GM04503 (cell line): ENCODE results near the gene DISP2.

Experiments used
- DNase-seq: peaks from one replicate; pipeline ENCODE4 v3.0.0-alpha.2; 2012; ENCODE audit warnings: low read depth

Gene DISP2

DNA sequence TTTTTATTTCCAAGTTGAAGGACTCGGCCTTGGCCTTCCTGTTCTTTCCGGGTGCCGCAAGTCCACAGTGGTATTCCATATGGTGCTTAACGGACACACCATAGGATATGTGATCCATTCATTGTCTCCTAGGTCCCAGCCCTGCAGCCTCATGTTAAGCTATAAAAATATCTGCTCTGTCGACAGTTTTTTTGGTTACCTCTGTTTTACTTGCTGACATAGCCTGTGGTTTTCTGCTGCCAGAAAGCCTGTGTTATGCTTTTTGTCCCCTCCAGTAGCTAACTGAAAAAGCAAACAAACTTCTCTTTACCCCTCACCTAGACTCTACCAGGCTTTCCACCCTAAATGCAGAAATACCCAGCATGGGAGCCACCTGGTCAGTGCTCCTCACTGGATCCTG, 29.3 kb upstream of the DISP2 start:
- DNase-seq = no peak

DNA sequence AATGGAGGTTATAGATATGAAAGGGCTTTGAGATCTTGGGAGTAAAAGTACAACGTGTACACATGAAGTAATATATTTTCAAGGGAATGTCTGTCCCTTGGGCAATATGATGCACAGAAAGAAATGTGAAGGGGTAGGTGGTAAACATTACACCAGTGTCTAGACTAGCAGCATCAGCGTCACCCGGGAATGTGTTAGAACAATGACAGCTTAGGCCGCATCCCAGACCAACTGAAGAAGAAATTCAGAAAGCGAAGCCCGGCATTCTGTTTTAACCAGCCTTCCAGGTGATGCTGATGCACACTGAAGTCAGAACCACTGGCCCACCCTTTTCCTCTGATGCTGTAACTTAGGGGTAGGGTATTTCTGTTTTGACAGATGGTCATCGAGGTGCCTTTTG, 28.2 kb upstream of the DISP2 start:
- no peak for DNase-seq

DNA sequence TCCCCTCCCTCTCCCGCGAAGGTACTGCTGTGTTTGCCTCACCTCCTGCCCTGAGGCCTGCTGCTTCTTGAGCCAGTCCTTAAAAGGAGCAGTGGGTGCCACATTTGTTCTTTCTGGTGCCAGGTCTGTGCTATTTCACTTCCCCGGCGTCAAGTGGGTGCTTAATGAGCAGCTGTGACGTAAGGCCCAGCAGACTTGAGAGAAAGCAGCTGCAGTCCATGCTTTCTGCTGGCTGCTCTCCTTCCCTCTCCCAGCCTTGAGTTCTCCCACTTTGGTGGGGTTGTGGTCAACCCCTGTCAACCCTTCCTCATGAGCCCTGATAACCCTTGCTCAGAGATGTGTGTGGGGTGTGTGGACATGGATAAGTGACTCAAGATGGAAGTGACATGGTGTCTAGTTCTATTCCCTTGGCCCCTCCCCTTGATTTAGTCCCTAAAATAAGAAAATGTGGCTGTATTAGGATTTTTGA, 27.6 kb upstream of the DISP2 start:
- no peak for DNase-seq

DNA sequence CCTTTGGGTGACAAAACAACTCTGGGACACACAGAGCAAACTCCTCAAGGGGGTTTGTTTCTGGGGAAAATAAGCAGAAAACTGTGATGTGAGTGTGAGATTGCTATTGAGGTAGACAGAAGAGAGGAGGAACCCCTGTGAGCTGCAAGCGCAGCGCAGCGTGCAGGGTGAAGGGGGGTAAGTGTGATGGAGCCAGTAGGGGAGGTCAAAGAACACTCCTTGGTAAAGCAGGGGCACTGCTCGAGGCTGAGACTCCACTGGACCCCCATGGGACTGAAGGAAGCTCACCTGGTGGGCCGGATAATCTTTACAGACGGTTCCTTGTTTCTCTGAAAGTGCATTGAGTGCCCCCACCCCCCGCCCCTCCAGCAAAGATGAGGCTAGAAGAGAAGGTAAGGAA, 27.0 kb upstream of the DISP2 start:
- DNase-seq = no peak

DNA sequence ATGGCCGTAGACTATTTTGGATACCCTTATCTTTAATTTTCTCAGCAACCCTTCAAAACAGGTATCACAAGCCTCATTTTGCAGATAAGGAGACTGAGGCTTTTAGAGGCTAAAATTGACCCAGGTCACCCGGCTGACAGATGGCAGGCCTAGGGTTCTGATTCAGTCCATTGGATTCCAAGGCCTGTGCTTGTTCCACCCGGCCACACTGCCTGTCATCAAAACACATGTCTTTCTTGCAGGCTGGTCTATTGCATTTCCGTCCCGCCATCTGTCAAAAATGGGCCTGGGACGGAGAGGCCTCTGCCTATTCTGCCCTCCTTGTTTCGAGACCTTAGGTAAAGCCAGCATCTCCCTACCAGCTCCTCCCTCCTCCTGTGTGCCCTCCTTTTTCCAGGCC, 26.4 kb upstream of the DISP2 start:
- DNase-seq = no peak

DNA sequence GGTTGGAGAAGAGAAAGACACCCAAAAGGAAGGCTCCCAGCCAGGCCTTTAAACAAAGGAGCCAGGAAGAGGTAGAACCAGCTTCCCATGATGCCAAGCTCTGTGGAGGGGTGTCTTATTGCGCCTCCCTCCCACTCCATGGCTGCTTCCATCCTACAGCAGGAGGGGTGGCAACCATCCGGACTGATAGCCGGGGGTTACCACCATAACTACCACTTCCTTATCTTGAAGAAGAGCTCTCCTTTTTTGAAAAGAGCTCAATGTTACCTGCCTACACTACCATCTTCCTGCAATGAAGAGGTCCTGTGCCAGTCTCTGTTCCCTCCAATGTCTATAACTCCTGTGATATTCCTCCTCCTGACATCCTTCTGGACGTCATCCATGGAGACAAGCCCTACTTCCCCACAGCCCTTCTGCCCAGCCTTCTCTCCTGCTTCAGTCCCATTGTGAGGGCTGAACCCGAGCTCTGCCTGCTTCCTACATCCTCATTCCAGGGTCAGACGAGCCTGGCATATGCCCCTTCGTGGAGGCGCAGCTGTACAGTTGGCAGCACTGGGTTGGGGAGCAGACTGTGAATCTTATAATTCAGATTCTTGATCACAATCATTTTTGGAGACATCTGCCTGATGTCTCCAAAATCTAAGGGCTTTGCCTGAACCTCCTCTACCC, 25.8 kb upstream of the DISP2 start:
- DNase-seq = no peak

DNA sequence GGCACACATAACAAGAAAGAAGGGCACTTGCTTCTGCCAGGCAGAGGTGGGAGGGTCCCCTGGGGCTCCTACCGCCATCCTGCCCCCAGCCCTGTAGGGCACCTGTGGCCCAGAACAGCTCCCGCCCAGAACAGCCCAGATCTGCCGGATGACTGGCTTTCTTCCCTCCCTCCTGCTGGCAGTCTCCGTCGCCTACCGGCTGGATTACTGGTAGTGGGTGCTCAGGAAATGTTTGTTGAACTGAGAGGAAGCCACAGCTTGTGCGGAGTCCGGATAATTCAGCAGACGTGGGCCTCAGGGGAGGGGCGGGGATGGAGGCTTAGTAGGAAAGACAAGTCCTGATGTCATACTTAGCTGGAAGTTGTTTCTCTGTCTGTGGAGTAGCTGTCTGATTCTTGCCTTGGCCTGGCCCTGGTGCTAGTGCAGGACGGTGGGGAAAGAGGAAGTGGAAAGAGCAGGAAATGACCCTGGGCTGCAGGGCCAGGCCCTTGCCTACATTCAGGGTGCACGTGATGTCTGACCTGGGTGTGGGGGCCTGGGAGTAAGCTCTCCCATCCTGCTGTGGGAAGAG, 24.0 kb upstream of the DISP2 start:
- DNase-seq = no peak

DNA sequence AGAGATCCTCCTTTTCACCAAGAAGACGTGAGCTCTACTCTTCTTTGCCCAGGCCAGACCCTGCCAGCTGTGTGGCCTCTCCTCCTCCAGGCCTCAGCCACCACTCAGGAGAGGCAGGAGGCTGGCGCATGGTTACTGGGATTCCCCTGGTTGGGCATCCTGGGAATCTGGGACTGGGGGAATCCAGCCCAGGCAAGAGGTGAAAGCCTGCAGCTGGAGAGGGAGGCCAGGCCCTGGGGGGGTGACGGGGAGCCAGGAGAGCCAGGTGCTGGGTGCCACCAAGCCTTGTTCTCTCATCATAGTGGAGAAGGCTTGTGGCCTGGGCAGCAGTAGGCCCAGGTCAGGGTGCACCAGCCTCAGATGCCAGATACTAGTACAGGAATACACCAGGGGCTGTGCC, 23.5 kb upstream of the DISP2 start:
- DNase-seq = no peak

DNA sequence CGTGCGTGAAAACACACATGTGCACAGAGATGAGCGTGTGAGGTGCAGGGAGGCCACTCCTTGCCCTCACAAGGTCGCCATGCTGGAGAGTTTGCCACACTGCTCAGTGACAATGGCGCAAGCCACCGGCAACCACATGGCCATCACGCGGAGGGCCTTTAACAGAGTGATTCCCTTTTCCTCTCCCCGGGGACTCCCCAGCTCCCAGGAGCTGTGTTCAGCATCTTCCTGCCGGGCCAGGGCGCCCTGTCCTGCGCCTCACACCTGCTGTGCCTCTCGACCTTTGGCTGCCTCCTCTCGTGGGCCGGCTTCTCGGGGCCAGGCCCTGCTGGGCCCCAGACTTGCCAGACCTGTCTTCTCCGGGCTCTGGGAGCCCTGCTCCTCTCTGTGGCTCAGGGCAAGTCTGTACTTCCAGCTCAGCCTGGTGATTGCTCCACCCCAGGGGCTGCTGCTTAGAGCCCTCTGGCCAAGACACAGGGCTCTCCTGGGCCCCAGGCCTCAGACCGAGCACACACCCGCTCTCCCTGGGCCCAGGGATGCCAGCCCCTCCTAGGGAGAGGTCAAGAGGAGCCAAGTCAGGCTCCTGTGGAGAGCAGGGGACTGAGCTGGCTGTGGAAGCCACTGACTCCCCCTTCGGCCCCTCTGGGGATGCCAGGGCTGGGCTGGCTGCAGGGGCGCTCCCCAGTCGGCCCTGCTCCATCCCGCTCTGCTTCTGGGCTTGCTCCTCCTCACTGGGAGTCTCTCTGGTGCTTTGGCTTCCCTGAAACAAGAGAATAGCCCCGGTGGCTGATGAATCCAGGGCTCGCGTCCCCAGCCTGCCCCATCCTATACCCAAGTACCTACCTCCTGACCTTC, 22.9 kb upstream of the DISP2 start:
- no peak for DNase-seq

DNA sequence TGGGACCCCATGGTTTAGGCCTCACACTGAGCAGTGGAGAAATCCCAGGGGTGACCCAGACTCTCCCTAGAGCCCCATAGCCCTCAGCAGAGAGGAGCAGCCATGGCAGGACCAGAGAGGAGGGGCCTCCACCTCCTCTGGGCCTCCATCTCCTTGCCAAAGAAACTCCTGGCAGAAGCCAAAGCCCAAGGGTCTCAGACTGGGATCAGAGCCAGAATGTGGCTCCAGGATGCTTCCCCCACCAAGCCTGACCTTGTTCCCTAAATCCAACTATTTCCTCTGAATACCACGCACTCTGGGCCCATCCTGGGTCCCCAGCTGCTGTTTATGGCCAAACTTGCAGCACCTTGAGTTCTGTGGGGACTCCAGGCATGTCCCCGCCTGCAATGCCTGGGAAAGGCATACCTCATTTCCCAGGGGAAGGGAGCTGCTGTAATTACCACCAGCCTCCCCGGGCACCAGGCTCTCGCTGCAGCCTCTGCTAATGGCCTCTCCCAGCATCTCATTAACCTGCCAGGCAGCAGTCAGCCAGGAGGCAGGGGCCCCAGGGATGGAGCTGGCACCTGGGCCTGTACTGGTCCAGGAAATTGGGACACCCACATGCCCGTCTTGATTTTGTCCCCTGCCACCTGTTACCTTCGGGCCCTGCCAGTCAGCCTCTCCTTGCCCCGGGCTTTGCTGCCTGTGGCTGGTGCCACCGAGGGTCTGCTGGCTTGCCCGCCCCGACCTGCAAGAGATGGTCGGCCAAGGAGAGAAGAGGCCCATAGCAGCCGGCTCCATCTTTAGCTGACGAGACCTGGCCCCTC, 21.9 kb upstream of the DISP2 start:
- no peak for DNase-seq

DNA sequence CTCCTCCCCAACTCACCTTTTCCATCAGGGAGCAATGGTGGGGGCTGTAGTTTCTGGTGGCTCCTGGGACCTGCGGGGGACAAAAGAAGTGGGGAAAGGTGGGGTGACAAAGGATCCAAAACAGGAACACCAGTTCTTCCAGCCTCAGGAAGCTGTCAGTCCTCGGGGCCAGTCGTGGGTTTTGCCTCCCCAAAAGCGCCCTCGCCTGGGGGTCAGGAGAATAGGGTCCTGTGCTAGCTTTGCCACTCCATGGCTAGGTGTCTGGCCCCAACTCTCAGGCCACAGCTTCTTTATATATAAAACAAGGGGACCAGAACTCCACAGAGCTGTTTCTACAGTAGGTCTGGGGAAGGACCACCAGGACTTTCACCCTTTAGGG, 21.3 kb upstream of the DISP2 start:
- no peak for DNase-seq

DNA sequence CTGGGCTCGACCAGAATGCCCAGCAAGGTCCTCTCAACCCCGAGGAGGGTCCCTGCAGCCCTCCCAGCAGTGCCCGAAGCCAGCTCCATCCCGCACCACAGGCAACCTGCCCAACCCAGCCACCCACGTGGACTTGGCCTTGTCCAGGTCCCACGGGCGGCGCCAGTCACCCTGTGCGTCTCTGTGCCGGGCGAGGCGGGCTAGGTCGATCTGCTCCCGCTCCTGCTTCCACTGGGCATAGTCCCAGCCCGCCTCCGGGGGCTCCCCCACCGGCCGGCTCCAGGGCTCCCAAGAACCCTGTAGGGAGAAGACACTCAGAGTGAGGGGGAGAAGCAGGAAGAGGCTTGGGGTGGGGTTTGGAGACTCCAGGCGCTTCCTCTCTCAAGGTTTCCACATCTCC, 20.4 kb upstream of the DISP2 start:
- no peak for DNase-seq

DNA sequence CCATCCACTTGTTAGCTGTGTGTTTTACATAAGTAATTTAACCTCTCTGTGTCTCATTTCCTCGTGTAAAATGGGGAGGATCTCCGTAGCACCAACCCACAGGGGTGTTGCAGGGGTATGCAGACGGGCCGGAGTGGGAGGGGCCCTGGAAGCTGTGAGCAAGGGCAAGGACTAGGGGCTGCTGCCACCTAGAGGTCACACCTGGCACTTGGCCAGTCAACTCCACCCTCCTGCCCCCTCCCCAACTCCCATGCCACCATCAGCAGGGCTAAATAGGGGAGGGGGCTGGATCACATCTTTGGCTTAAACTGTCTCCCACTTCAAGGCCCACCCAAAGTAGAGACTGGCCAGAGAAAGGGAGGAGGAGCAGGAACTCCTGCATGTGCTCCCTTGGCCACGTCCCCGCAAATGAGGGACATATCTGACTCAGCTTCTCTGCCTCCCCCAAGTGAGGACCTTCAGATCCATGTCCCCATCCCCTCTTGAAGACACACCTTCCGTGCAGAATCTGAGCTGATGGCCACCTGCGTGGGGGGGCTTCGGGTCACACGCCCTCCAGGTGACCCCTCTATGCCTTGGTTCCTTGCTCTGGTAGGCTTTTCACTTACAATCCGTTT, 19.9 kb upstream of the DISP2 start:
- DNase-seq = no peak

DNA sequence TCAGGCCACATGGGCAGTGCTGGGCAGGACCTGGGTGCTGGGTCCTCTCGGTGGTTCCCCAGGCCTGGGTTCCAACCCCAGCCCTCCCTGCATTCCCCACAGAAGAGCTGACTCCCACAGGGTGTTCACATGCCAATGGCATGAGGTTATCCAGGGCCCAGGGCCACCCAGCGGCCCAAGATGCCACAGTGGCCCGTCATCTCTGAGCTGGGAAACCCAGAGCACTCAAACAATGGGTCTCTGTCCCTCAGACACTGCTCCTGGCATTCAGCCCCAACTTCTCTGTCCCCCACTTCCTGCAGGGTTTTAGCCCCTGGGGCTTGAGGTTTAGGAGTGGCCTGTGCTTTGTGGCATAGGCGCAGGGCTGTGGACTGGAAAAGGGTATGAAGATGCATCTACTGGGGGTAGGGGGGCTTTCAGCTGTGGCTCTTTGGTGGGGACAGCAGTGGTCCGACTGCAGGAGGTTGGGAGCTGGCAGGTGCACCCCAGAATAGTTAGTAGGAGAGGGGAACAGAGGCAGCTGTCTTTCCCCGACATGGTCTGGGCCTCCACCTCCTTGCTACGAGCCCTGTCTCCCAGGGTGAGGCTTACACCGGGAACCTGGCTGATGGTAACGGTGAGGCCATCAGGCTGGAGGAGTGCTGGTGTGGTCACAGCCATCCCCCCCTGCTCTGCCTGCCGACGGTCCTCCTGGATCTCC, 18.9 kb upstream of the DISP2 start:
- DNase-seq = peak; percentile 85

DNA sequence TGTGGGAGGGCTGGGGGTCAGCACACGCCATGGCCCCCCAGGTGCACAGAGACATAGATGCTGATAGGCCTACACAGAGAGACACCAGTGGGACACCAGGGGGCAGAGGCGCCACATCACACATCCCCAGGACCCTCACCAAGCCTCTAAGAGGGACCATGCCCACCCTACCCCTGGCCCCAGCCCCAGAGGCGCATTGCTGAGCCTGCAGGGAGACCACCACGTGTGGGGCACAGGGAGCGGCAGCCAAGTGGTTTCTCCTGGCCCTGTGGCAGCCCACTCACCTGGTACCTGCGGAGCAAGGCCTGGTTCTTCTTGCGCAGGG, 18.4 kb upstream of the DISP2 start:
- DNase-seq = no peak

DNA sequence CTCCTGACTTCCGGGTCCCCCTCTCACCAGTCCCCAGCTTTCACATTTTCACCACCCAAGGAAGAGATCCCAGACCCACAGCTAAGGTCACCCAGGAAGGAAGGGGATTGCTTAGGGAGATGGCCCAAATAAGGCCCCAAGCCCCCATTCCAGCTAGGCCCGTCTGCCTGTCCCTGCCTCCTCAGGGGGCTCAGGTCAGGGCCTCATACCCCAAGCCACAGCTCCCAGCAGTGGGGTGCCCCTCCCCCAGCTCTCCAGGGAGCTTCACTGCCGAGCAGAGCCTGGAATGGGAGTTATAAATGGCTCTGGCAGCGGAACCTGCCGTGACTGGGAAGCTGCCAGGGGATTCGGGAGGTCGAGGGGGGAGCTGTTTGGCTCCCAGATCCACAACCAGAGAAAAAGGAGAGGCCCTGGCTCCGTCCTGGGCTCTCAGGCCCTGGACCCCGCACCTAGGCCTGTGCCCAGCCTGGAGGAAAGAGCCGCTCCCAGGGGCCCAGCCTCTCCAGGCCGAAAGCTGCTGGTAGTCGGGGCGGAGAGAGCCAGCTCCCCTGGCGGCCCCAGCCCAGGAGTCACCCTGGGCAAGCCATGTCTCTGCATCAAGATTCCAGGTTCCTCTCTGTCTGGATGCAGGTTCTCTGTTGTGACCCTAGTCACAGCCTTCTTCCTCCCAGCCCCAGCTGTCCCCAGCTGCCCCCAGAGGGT, 17.8 kb upstream of the DISP2 start:
- peak; percentile 74 for DNase-seq

DNA sequence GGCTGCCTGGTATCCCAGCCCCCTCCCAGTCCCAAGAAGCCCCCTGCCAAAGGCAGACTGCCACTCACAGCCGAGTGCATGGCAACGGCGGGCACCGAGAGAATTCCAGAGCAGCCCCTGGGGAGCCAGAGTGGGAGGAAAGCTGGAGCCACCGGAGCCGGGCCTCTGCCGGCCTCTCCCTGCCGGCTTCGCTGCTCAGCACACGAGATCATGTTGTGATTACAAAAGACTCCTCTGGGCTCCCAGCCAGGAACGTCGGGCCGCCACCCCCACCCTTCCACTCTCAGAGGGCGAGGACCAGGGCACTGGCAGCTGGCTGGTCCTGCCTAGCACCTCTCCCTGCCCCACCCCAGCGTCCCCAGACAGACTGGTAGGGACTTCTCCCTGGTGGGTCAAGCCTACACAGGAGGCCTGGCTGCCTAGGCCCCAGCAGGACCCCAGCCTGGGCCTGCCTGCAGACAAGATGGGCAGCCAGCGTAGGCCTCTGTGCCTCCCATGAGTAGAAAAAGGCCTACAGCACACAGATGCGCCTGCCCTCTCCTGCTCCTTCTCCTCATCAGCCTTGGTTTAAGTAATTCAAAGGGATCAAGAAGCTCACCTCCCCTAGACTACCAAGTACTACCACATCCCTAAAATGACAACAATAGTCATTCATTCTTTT, 17.1 kb upstream of the DISP2 start, which contains the start of gene CCDC9B:
CCDC9B (minus strand) TSS at position 200 of the 661 bp plus-strand sequence; CDS start at position 80, 120 bp downstream.
- DNase-seq = peak; percentile 71

DNA sequence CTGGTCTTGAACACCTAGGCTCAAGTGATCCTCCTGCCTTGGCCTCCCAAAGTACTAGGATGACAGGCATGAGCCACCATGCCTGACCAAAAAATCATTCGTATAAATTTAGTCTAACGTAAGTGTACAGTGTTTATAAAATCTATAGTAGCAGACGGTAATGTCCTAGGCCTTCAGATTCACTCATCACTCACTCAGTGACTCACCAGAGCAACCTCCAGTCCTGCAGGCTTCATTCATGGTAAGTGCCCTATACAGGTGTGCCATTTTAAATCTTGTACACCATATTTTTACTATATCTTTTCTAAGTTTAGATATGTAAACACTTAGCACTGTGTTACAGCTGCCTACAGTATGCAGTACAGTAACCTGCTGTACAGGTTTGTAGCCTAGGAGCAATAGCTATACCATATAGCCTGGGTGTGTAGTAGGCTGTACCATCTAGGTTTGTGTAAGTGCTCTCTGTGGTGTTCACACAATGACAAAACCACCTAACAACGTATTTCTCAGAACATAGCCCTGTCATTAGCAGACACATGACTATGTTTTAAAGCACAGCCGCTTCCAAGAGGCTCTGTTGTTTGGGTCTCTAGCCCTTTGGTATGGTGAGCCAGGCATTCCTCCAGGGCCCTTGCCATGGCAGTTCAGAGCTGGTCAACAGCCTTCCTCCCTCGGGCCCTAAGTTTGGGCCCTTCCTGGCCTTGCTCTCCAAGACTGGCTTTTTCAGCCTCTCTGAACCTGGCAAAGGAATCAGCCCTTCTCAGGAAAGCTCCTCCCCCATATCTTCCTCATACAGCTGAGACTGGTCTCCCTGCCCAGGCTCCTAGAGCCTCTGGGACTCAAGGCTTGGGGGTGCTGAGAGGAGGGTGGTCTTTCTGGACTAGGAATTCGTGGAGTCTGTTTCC, 15.4 kb upstream of the DISP2 start:
- no peak for DNase-seq

DNA sequence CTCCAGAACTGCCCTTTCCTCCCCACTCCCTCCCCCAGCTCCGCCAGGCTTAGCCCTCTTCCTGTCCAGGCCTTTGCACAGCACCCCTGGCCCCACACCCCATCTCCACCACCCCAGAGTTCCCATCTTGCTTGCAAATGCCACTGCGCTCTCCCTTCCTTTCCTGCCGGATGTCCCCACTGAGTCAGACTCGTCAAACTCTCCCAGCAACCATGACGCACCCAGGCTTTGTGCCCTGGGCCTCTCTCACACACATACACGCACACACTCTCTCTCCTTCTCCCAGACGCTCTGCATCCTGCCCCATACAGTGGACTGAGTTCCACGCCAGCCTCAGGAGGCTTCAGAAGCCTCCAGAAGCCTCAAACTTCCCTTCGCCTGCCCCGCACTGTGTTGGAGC, 14.5 kb upstream of the DISP2 start:
- DNase-seq = peak; percentile 86
